Measurements from ENCODE around the gene PXMP2. TPM values are rescaled to one million over a fixed set of nuclear protein-coding genes. Genes with fewer than 3 reads are reported as not detected.

The PXMP2 gene
- 22.6 and 33.3 TPM in 2 replicates for total RNA-seq

DNA sequence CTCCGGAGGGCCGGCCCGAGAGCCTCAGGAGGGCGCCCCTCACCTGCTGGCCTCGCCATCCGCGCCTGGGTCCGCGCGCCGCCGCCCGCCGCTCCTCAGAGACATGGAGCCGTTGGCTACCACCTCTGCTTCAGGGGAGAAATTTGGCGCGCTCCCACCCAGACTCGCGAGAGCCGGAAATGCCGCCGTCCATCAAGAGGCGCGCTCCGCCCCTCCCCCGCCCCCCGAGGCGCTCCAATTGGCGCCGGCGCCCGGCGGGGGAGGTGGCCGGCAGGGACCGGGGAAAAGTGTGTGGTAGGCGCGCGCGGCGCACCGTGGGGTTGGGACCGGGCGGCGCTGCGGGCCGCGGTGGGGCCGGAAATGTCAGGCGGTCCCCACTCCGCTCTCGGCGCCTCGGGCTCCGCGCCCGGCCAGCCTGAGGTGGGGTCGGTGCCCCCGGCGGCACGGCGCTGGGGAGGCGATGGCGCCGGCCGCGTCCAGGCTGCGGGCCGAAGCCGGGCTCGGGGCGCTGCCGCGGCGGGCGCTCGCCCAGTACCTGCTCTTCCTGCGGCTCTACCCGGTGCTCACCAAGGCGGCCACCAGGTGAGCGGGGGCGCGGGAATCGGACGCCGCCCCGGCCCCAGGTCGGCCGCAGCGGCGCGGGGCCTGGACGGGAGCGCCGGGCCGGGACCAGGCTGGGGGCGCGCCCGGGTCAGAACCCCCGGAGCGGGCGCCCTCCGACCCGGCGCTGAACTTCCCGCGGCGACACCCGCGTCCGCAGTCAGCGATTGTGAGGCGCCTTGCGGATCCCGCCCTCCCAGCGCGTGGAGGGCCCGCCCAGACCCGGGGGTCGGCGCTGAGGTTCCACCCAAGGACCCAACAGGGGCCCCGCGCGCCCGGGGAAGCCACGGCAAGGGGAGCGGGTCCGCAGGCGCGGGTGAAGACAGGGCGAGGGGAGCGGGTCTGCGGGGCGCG, at the start of gene PXMP2, which contains the start of gene POLE:
Gene PXMP2, plus strand, starts transcription at position 377 of the 954 bp plus-strand sequence. Its CDS starts 84 bp downstream, at position 461.
Gene POLE, minus strand, starts transcription at position 132 of the 954 bp plus-strand sequence. Its CDS starts 27 bp downstream, at position 105.

GRCh38 chr12:132710405-132711079, 23.2 kb downstream of the PXMP2 start, which contains the start of gene PGAM5:
TSS of gene PGAM5 (plus strand) at chr12:132710842. CDS start at chr12:132710877, 35 bp downstream.

Other genes with a start within 250 kb of the PXMP2 start
- gene FBRSL1, start 197.4 kb upstream of the PXMP2 start, total RNA-seq: 24.2 and 25.9 TPM in 2 replicates
- not detected in 2 replicates for gene LRCOL1, start 77.0 kb upstream of the PXMP2 start, total RNA-seq
- gene P2RX2, start 68.8 kb upstream of the PXMP2 start, total RNA-seq: not detected in 2 replicates
- 14.0 and 24.3 TPM in 2 replicates for gene POLE, start 245 bp upstream of the PXMP2 start, total RNA-seq
- 44.0 and 54.2 TPM in 2 replicates for gene PGAM5, start 23.3 kb downstream of the PXMP2 start, total RNA-seq
- 61.2 and 61.6 TPM in 2 replicates for gene ANKLE2, start 74.2 kb downstream of the PXMP2 start, total RNA-seq
- gene GOLGA3, start 141.3 kb downstream of the PXMP2 start, total RNA-seq: 38.1 and 43.3 TPM in 2 replicates
- gene CHFR, start 200.0 kb downstream of the PXMP2 start, total RNA-seq: 22.1 and 28.4 TPM in 2 replicates